ENCODE results near the gene KLHDC7A.
A peak's percentile ranks its signal among the peaks of the same experiment; 100 is the strongest.

The KLHDC7A gene

DNA sequence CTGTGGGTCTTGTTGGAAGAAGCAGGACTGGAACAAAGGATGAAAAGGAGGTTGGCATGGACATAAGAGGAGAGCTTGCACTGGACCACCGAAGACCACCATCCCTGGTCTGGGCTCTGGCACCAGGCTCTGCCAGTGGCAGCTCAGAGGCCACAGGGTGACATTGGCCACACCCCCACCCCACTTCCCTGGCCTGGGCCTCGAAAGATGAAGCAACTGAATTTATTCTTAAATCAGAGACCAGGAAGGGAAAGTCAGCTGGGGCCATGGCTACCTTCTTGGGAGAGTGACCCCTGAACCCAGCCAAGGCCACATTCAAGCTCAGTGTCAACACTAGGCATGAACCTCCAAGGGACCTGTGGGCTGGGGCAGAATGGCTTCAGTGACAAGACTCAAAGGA, 4.0 kb downstream of the KLHDC7A start:
- Mint-ChIP-seq H3K27me3 (peaks cover 6% of the 10 kb centered on the region), H3K4me3 (no peak overlapping the region), H3K36me3 (no peaks in the 10 kb centered on the region), H3K9me3 (no peaks in the 10 kb centered on the region), H3K27ac (no peak overlapping the region), H3K4me1 (peaks cover under 1% of the 10 kb centered on the region)

DNA sequence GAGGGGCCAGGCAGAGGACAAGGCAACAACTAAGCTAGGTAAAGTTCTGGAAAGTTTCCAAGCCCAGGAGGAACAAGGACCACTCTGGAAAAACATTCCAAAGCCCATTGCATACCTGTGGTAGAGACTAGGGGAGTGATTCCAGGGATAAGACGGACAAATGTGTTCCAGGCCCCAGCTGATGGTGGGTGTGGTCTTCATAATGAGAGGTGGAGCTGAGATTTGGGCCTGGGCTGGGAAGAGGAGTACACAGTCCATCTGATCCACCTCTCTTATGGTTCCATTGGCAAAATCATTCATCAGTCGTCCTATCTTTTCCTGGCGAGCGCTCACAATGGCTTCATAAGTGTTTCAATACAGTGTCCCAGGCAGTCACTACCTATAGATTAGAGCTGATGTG, 4.5 kb downstream of the KLHDC7A start:
- Mint-ChIP-seq H3K27me3 (peaks cover 6% of the 10 kb centered on the region), H3K4me1 (no peaks in the 10 kb centered on the region), H3K27ac (no peak overlapping the region), H3K4me3 (no peak overlapping the region), H3K36me3 (no peaks in the 10 kb centered on the region), H3K9me3 (no peaks in the 10 kb centered on the region)

DNA sequence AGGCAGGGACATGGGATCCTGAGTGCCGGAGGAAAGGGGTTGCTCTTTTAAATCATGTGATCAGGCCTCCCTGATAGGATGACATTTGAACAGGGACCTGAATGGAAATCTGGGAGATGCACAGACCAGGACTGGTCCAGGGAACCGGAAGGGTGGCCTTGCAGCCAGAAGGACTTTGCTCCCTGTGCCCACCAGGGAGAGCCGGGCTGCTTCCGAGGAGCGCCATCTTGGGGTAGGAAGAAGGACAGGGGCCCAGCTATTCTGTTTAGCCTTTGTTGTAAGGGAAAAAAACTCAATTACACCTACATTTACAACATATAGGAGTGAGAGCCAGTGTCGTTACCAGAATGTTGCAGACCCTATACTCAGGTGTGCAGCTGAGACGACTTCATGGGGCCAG, 5.5 kb downstream of the KLHDC7A start:
- H3K4me1 Mint-ChIP-seq, result no peaks in the 10 kb centered on the region
- peaks cover 8% of the 10 kb centered on the region for H3K27me3 Mint-ChIP-seq
- no peak overlapping the region for H3K27ac Mint-ChIP-seq
- no peak overlapping the region for H3K4me3 Mint-ChIP-seq
- no peaks in the 10 kb centered on the region for H3K9me3 Mint-ChIP-seq
- no peaks in the 10 kb centered on the region for H3K36me3 Mint-ChIP-seq

DNA sequence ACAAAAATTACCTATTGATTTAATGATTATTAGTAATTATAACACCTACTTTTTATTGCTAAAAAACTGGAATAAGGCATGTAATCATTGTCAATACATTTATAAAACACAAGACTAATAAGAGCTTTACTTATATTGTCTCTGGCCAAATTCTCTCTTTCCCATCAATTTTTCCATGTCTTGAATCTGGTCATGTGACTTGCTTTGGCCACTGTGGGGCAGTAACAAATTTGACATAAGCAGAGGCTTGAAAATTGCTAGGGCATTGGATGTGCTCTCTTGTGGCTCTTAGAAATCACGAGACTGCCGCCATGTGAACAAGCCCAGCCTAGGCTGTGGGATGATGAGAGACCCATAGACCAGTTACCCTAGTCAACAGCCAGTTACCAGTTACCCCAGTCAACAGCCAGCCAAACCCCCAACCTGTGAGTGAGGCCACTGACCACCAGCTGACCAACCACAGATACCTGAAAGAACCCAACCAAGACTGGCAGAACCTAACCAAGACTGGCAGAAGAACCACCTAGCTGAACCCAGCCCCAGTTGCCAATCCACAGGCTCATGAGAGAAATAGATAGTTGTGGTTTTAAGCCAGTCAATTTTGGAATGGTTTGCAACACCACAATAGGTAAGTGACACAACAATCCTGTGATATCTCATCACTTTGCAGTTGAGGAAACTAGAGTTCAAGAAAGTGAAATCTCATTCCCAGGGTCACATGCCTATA, 8.8 kb downstream of the KLHDC7A start:
- Mint-ChIP-seq H3K4me3 (no peak overlapping the region), H3K36me3 (no peaks in the 10 kb centered on the region), H3K27ac (peak overlapping the region; percentile 3), H3K4me1 (no peaks in the 10 kb centered on the region), H3K27me3 (peaks cover 9% of the 10 kb centered on the region), H3K9me3 (no peaks in the 10 kb centered on the region)

DNA sequence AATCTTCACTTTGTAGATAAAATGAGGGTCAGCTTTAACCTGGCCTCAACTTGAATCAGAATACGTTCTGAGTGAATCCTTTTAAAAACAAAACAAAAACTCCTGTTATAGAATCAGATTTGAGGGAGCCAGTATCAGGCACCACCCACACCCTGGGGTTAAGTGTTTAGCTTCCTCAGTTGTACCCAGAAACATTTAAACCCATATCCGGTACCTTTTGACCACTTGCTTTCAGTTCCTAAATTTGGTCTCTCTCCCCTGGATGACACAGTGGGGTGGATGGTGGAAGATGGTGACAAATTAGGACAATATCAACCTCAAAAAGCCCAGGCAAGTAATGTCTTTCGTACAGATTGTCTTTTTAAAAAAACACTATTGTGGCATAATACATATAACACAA, 10.4 kb downstream of the KLHDC7A start:
- Mint-ChIP-seq H3K4me3 (no peak overlapping the region), H3K36me3 (no peaks in the 10 kb centered on the region), H3K9me3 (no peaks in the 10 kb centered on the region), H3K27me3 (peaks cover 9% of the 10 kb centered on the region), H3K27ac (no peak overlapping the region), H3K4me1 (no peaks in the 10 kb centered on the region)

- no peaks in the 10 kb centered on the region for H3K36me3 Mint-ChIP-seq
- H3K4me1 Mint-ChIP-seq, result no peaks in the 10 kb centered on the region
- H3K9me3 Mint-ChIP-seq, result no peaks in the 10 kb centered on the region
- no peak overlapping the region for H3K27ac Mint-ChIP-seq
- no peak overlapping the region for H3K4me3 Mint-ChIP-seq
- H3K27me3 Mint-ChIP-seq, result peaks cover 6% of the 10 kb centered on the region
Measured at GRCh38 chr1:18494304-18494703, 13.6 kb downstream of the KLHDC7A start.

- no peaks in the 10 kb centered on the region for H3K4me1 Mint-ChIP-seq
- H3K4me3 Mint-ChIP-seq, result no peak overlapping the region
- no peaks in the 10 kb centered on the region for H3K36me3 Mint-ChIP-seq
- H3K27me3 Mint-ChIP-seq, result peaks cover 16% of the 10 kb centered on the region
- H3K27ac Mint-ChIP-seq, result no peak overlapping the region
- no peaks in the 10 kb centered on the region for H3K9me3 Mint-ChIP-seq
Measured at GRCh38 chr1:18495635-18496034, 14.9 kb downstream of the KLHDC7A start.

- Mint-ChIP-seq H3K4me3 (no peak overlapping the region), H3K4me1 (no peaks in the 10 kb centered on the region), H3K36me3 (no peaks in the 10 kb centered on the region), H3K9me3 (no peaks in the 10 kb centered on the region), H3K27me3 (peaks cover 16% of the 10 kb centered on the region), H3K27ac (no peak overlapping the region)
Measured at GRCh38 chr1:18496056-18496455, 15.3 kb downstream of the KLHDC7A start.

GRCh38 chr1:18496497-18497235, 15.9 kb downstream of the KLHDC7A start:
- Mint-ChIP-seq H3K27ac (no peak overlapping the region), H3K36me3 (no peaks in the 10 kb centered on the region), H3K9me3 (no peaks in the 10 kb centered on the region), H3K4me1 (no peaks in the 10 kb centered on the region), H3K27me3 (peaks cover 14% of the 10 kb centered on the region), H3K4me3 (no peak overlapping the region)

- H3K4me3 Mint-ChIP-seq, result no peak overlapping the region
- H3K4me1 Mint-ChIP-seq, result no peaks in the 10 kb centered on the region
- H3K36me3 Mint-ChIP-seq, result no peaks in the 10 kb centered on the region
- H3K27ac Mint-ChIP-seq, result no peak overlapping the region
- peaks cover 15% of the 10 kb centered on the region for H3K27me3 Mint-ChIP-seq
- H3K9me3 Mint-ChIP-seq, result no peaks in the 10 kb centered on the region
Measured at GRCh38 chr1:18501833-18502232, 21.1 kb downstream of the KLHDC7A start.

DNA sequence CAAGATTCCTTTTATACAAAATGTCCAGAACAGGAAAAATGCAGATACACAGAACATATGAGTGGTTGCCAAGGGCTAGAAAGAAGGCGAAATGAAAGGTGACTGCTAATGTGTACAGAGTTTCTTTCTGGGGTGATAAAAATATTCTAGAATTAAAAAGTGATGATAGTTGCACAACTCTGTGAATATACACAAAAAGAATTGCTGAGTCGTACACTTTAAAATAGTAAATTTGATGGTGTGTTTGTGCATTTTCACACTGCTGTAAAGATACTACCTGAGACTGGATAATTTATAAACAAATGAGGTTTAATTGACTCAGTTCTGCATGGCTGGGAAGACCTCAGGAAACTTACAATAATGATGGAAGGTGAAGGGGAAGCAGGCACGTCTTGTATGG, 23.9 kb downstream of the KLHDC7A start:
- Mint-ChIP-seq H3K4me3 (no peak overlapping the region), H3K27ac (no peak overlapping the region), H3K36me3 (no peaks in the 10 kb centered on the region), H3K4me1 (no peaks in the 10 kb centered on the region), H3K9me3 (no peaks in the 10 kb centered on the region), H3K27me3 (peaks cover 16% of the 10 kb centered on the region)

DNA sequence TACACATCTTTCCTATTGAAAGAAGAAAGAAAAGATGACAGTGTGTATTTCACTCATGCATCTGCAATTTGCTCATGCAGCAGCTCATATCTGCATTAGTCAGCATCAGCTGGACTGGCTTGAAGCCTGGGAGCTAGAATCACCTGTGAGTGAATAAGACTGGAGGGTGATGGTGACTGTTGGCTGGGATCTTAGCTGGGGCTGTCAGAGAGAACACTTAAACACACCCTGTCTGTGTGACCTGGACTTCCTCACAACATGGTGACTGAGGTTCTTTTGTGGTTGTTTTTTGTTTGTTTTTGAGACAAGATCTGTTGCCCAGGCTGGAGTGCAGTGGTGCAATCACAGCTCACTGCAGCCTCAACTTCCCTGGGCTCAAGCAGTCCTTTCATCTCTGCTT, 24.9 kb downstream of the KLHDC7A start:
- Mint-ChIP-seq H3K27ac (no peak overlapping the region), H3K4me1 (no peaks in the 10 kb centered on the region), H3K36me3 (no peaks in the 10 kb centered on the region), H3K9me3 (no peaks in the 10 kb centered on the region), H3K4me3 (no peak overlapping the region), H3K27me3 (peaks cover 8% of the 10 kb centered on the region)

DNA sequence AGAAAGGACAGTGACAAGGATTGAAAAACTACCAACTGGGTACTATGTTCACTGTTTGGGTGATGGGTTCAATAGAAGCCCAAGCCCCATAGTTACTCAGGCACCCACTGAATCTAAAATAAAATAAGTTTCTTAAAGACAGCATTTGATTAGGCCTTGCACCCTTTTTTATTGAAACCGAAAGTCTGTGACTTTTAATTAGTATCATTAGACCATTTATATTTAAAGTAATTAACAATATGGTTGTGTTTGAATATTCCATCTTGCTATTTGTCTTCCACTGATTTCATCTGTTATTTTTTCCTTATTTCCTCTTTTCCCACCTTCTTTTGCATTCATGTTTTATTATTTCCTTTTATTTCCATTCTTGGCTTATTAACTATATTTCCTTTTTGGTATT, 27.4 kb downstream of the KLHDC7A start:
- H3K4me1 Mint-ChIP-seq, result no peaks in the 10 kb centered on the region
- no peaks in the 10 kb centered on the region for H3K36me3 Mint-ChIP-seq
- no peak overlapping the region for H3K4me3 Mint-ChIP-seq
- peaks cover 11% of the 10 kb centered on the region for H3K27me3 Mint-ChIP-seq
- no peak overlapping the region for H3K27ac Mint-ChIP-seq
- no peaks in the 10 kb centered on the region for H3K9me3 Mint-ChIP-seq

DNA sequence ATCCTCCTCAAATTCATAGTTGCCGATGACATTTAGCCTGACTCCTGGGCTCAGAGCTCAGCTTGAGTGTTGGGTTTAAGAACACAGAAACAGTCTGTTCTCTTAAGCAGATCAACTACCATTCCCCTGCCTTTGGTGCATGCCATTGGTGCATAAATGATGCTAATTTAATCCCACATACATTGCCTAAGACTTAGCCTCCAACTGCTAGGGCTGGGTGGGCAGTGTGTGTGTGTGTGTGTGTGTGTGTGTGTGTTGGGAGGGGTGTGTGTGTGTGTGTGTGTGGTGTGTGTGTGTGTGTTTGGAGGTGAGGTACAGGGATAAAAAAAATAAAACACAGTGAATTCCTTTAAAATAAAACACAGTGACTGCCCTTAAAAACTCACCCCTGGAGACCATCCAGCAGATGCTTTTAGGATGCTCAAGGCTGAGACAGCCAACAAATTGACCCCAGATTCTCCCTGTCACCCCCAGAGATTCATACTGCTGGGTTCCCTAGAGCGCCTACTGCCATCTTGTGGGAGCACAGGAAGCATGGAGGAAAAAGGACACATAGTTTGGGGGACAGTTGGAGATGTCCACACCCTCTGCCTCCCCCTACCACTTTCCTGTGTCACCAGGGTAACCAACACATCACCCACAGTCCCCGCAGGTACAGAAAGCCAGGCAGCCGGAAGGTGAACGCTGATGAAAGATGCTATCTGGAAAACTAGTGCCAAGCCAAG, 30.6 kb downstream of the KLHDC7A start:
- no peaks in the 10 kb centered on the region for H3K4me1 Mint-ChIP-seq
- H3K27me3 Mint-ChIP-seq, result peaks cover 9% of the 10 kb centered on the region
- no peak overlapping the region for H3K4me3 Mint-ChIP-seq
- H3K27ac Mint-ChIP-seq, result no peak overlapping the region
- H3K9me3 Mint-ChIP-seq, result peaks cover 6% of the 10 kb centered on the region
- peaks cover 2% of the 10 kb centered on the region for H3K36me3 Mint-ChIP-seq

- Mint-ChIP-seq H3K4me1 (no peaks in the 10 kb centered on the region), H3K36me3 (peaks cover 2% of the 10 kb centered on the region), H3K27me3 (peaks cover 9% of the 10 kb centered on the region), H3K9me3 (peaks cover 6% of the 10 kb centered on the region), H3K4me3 (no peak overlapping the region), H3K27ac (no peak overlapping the region)
Measured at GRCh38 chr1:18511874-18512150, 31.1 kb downstream of the KLHDC7A start.

DNA sequence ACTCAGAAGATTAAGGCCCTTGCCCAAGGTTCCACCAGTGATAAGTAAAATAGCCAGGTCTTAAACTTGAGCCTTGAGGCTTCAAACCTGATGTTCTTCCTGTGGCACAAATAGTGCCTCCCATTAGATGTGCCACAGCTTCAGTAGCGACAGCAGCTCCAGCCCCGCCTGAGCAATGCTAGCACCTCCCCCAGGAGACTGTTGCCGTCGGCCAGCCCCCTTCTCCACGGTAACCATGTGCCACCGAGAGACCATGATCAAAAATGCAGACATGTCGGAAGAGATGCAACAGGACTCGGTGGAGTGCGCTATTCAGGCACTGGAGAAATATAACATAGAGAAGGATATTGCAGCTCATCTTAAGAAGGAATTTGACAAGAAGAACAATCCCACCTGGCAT, 32.2 kb downstream of the KLHDC7A start:
- peaks cover 2% of the 10 kb centered on the region for H3K36me3 Mint-ChIP-seq
- no peak overlapping the region for H3K27ac Mint-ChIP-seq
- H3K4me1 Mint-ChIP-seq, result no peaks in the 10 kb centered on the region
- H3K9me3 Mint-ChIP-seq, result peaks cover 8% of the 10 kb centered on the region
- no peak overlapping the region for H3K4me3 Mint-ChIP-seq
- H3K27me3 Mint-ChIP-seq, result peaks cover 4% of the 10 kb centered on the region

Data from activated naive CD4-positive, alpha-beta T cell treated with anti-CD3 and anti-CD28 coated beads, Interleukin-2, amount 50 U/mL, for 24 hours (primary cell).